ENCODE data around the gene TPPP. TPM values are rescaled to one million over a fixed set of nuclear protein-coding genes. Genes with fewer than 3 reads are reported as not detected.

The TPPP gene
- total RNA-seq, 1 experiment from 2014 or later = 1.8 TPM

GRCh38 chr5:636951-637350 lies 56.2 kb downstream of the TPPP start (continued):
- TF ChIP-seq ZNF532 (CRISPR knock-in tag; IDR thresholded peaks at IDR 0.05; ENCODE audit: borderline replicate concordance) (no peak), USF1 (CRISPR knock-in tag; IDR thresholded peaks at IDR 0.05) (no peak), TEAD4 (CRISPR knock-in tag; IDR thresholded peaks at IDR 0.05) (no peak), ZNF423 (CRISPR knock-in tag; IDR thresholded peaks at IDR 0.05) (no peak), HMGA2 (CRISPR knock-in tag; IDR thresholded peaks at IDR 0.05) (no peak)

GRCh38 chr5:635306-636055 lies 57.7 kb downstream of the TPPP start:
- POLR2A ChIA-PET = no interaction called here
- H3K36me3 Mint-ChIP-seq = peaks cover 52% of the 10 kb centered on the region
- H3K9me3 Mint-ChIP-seq = no peaks in the 10 kb centered on the region
- no peaks in the 10 kb centered on the region for H3K27me3 Mint-ChIP-seq (ENCODE audit: low read depth)
- no peak for DNase-seq (ENCODE audit: low spot score)
- TF ChIP-seq ETV6 (CRISPR knock-in tag; IDR thresholded peaks at IDR 0.05) = no peak
- TF ChIP-seq NFYB (CRISPR knock-in tag; conservative IDR thresholded peaks at IDR 0.05; ENCODE audit: low read depth) = no peak
- TF ChIP-seq NR1H2 (CRISPR knock-in tag; IDR thresholded peaks at IDR 0.05) = no peak
- TF ChIP-seq ZNF671 (CRISPR knock-in tag; IDR thresholded peaks at IDR 0.05) = no peak
- no peak for TF ChIP-seq PRDM15 (CRISPR knock-in tag; IDR thresholded peaks at IDR 0.05)
- no peak for TF ChIP-seq PRRX2 (CRISPR knock-in tag; IDR thresholded peaks at IDR 0.05)
- no peak for TF ChIP-seq ATF2 (CRISPR knock-in tag; IDR thresholded peaks at IDR 0.05; ENCODE audit: borderline replicate concordance, low read depth)
- no peak for TF ChIP-seq E2F4 (CRISPR knock-in tag; IDR thresholded peaks at IDR 0.05; ENCODE audit: borderline replicate concordance, low read depth)
- no peak for TF ChIP-seq FOXP1 (CRISPR knock-in tag; IDR thresholded peaks at IDR 0.05; ENCODE audit: borderline replicate concordance)
- no peak for TF ChIP-seq FOXJ3 (CRISPR knock-in tag; IDR thresholded peaks at IDR 0.05; ENCODE audit: borderline replicate concordance)
- TF ChIP-seq ELF4 (CRISPR knock-in tag; IDR thresholded peaks at IDR 0.05; ENCODE audit: low read depth) = no peak
- no peak for TF ChIP-seq TEAD1 (CRISPR knock-in tag; IDR thresholded peaks at IDR 0.05)
- TF ChIP-seq GTF2I (CRISPR knock-in tag; conservative IDR thresholded peaks at IDR 0.05) = no peak
- H3K4me3 Mint-ChIP-seq = no peak overlapping the region
- ATAC-seq = no peak
- H3K4me1 Mint-ChIP-seq = no peaks in the 10 kb centered on the region
- CTCF ChIA-PET = no interaction called here
- no peak overlapping the region for H3K27ac Mint-ChIP-seq
